Measurements from ENCODE around the gene RASSF8.

Gene RASSF8

DNA sequence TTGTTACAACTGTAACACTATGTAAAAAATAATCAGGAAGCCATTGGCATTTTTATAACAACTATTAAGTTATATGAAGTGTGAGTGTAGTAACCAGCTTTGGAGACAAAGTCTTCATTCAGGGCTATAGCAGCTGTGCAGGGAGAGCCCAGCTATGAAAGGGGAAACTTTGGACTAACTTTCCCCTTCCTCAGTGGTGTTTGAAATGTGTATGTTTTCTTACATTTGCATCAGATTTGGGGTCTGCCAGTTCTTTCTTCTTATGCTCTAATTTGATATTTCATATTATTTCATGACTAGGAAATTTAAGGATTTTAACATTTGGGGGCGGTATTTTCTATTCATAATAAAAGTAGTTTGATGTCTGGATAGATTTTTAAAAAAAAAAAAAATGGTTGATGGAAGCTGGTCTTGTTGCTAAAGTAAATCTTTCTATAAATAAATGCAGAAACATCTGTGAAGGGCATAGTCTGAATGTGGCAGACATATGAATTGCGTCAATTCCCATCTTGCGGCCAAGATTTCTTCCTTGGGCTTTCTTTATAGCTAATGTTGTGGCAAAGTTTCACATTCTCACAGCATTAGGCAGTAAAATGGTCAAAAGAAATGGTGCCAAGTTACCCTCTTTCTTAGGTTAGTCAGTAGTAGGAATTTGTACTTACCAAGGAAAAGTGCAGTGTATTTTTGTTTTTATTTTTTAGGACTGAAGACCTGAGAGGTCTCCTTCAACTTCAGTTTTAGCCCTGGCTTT lies 35.6 kb downstream of the RASSF8 start:
- no peak for DNase-seq

DNA sequence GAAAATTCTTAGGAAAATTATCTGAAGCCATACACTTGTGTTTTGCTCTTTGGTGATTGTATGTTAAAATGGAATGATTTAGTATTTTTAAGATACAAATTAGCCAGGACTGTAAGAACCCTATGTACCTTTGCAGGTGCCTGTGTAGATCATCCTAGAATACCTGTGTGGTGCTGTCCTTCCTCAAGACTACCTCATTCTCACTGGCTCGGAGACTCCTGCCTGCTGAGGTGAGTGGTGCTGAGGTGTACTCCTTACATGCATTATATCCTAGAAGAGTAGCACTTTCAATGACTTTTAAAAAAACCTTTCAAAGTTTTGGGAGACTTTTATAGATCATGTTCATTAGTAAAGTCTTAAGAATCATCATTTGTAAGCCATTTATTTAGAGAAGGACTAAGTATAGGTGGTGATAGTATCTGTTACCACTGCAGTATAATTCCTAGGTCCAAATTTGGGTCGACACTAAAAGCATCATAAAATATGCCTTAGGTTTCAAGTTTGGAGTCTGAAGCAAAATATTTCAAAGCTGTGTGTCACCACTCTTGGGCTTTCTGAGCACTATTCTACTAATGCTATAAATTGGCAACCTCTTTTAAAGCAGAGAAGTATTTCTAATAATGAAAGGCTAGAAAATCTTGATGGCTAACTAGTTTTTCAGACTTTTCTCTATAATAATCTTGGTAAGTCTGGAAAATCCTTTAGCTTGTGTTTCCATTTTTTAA lies 36.6 kb downstream of the RASSF8 start:
- no peak for DNase-seq

DNA sequence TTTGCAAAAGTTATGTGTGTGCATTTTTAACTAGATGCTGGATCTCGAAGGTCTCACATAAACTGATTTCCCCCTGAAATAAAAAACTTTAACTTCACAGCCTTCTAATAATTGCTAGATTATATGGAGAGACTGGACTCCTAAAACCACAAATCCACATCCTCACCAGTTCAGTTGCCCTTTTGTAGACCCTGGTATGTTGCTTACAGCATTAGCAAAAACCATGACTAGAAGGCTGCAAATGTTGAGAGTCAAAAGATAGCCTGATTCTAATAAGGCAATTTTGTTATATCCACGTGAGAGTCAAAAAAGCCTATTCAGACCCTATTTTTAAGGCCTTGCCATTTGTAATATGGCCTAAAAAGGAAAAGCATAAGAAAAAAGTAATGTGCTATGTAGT lies 37.4 kb downstream of the RASSF8 start:
- DNase-seq, result no peak

DNA sequence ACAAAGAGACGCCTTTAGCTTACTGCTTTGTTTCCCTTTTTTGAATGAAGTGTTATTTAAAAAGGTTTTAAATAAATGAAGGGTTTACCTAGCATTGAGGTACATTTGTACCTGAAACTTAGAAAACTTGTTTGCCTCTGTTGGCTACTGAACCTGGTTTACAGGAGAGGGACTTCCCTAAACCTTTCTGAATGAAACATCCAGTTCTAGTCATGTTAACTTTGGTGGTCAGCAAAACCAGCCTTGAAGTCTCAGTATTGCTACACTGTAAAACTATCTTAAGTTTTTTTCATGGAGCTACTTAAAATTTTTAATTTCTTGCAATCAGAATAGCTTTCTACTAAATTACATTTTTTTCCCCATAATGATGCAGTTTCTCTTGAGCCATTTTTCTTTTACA lies 38.2 kb downstream of the RASSF8 start:
- DNase-seq, result no peak

DNA sequence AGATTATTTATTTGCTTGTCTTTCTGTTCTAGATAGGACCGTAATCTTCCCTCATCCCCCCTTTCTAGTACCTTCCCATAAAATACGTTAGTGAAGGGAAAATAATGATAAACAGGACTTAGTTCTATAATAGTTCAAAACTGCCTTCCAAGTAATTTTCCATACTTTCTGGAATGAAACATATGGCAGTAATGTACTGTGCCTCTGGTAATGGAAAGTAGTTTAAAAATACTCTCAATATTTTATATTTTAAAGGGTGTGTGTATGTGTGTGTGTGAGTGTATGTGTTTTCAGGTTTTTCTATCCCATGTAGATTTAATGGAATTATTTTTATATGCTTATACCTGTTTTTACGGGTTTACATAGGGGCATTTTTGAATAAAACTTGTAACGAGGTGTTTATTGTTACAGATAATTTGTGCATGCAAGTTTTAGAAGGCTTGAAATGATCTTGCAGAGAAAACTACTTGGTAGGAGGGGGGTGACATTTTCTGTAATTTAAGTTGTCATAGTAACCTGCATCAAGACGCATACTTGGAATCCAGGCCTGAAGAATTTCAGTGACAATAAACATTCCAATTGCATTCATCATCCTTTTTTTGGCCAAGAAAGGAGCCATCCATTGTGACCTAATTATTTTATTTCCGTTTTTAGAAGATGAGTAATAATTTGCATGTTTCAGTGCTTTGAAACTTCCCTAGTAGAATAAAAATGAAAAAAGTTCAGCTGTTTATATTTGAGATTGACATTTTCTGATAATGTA lies 38.9 kb downstream of the RASSF8 start:
- no peak for DNase-seq

DNA sequence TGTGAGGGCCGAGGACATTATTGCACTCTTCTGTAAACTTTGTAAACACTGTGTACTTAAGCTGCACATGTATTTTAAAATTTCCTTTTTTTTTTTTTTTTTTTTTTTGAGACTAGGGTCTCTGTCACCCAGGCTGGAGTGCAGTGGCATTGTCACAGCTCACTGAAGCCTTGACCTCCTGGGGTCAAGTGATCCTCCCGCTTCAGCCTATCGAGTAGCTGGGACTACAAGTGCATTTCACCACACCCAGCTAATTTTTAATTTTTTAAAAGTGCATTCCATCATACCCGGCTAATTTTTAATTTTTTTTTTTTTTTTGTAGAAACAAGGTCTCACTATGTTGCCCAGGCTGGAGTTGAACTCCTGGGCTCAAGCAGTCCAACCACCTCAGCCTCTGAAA lies 42.4 kb downstream of the RASSF8 start:
- no peak for DNase-seq

DNA sequence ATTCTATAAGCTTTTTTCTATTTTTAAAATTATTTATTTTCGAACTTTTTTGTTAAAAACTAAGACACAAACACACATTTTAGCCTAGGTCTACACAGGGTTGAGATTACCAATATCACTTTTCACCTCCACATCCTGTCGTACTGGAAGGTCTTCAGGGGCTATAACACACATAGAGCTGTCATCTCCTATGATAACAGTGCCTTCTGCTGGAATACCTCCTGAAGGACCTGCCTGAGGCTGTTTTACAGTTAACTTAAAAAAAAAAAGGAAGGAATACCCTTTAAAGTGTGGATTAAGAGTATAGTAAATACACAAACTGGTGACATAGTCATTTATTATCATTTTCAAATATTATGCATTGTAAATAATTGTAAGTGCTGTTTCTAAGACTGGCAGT lies 43.0 kb downstream of the RASSF8 start:
- no peak for DNase-seq

DNA sequence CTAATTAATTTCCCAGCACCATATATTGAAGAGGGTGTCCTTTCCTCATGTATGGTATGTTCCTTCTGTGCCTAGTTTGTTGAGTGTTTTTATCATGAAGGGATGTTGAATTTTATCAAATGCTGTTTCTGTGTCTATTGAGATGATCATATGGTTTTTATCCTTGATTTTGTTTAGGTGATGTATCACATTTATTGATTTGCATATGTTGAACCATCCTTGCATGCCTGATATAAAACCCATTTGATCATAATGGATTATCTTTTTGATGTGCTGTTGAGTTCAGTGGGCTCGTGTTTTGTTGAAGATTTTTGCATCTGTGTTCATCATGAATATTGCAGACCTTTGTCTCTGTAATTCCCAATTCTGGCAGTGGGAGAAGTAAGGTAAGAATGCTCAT lies 44.6 kb downstream of the RASSF8 start:
- DNase-seq, result no peak

DNA sequence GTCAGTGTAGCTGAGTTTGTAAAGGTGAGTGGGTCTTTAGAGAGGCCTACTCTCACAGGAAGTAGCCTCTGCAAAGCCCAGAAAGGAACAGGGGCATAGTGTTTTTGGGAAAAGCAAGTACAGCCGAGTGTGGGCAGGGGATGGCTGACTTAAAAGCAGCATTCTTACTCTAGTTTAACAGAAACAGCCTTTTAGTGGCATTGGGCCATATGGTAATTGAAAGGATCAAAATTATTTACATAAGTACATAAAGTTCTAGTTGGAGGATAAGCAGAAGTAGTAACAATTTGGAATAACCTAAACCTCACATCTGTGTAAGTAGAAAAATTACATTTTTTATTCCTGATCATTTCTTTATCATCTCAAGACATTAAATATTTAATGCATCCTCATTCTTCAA lies 49.1 kb downstream of the RASSF8 start:
- DNase-seq, result no peak

DNA sequence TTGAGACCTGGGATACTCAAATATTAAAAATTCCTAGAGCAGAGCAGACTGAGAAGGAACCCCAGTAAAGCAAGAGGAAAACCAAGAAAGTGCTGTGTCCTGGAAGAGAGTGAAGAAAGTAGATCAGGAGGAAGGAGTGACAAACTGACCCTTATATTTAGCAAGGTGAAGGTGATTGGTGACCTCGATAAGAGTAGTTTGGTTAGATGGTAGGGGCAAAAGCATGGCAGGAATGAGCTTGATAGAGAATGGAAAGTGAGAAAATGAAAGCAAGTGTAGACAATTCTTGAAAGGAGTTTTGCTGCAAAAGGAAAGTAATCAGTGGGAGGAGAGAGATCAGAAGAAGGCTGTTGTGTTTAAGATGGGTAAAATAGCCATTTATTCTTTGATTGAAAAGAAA lies 51.1 kb downstream of the RASSF8 start:
- no peak for DNase-seq

DNA sequence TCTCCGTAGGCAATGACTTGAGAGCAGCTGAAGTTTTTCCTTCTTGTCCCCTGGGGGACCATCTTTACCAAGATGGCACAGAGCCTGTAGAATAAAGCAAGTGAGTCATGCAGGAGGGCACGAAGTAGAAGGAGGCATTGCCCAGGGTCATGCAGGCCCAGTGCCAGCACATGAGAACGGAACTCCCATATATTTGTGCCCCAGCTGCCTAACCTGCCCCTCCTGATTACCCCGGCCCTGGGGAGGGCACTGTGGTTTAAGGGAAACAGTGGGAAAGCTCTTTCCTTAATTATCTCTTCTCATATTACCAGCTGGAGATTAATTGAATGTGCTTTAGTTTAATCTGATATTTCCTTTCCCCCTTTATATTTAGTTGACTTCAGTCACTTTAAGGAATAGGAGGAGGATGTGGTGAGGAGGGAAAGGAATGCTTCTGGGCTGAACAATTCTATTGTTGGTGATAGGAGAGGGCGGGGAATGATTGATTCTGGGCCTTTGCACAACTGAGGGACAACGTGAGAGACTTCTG lies 51.9 kb downstream of the RASSF8 start:
- DNase-seq, result no peak

DNA sequence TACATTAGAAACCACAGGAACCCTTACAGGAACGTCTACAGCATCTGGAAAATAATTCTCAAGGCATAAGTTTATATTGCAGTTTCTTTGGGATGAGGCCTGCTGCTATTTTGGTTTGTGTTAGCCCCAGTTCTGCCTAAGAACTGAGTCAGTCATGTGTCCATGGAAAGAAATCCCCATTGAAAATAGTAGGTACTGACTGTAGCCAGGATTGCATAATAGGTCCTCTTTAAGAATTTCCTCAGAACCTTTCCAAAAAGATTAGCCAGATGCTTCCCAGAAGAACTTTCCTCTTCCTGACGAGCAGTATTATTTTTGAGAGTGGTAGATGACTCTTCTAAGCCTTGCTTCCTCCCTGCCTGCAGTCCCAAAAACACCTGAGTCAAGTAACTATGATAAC lies 52.6 kb downstream of the RASSF8 start:
- DNase-seq, result no peak

DNA sequence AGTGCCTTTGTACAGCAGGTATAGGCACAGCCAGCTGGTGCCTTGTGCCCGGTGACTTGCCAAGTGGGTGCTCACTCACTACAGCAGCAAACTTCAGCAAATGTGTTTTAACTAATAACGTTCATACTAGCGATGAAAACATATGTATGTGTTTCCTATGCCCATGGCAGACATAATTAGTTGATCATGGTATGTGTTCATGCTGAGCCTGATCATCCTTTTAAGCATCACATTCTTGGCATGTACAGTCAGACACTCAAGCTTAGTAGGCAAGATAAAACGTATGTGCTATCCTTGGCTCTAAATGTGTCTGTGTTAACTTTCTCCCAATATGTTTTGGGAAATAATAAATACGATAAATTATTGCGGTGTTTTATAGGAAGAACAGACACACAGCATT lies 55.6 kb downstream of the RASSF8 start:
- no peak for DNase-seq

DNA sequence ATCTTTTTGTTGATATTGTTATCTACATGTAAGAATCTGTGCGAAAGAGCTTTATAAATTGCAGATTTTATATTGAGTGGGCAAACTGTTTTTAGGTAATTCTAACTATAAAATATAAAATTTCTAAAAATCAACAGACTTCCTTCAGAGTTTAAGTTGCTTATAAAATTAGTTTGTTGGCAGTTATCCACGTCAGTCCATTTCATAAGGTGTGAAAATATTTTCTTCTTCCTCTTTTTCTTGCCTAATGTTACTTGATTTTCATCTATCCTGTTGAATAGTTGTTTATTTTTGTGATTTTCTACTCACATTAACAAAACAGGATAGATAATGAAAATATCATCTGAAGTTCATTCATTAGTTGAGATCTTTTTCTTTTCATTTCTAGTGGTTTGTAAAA lies 58.0 kb downstream of the RASSF8 start:
- DNase-seq, result no peak

DNA sequence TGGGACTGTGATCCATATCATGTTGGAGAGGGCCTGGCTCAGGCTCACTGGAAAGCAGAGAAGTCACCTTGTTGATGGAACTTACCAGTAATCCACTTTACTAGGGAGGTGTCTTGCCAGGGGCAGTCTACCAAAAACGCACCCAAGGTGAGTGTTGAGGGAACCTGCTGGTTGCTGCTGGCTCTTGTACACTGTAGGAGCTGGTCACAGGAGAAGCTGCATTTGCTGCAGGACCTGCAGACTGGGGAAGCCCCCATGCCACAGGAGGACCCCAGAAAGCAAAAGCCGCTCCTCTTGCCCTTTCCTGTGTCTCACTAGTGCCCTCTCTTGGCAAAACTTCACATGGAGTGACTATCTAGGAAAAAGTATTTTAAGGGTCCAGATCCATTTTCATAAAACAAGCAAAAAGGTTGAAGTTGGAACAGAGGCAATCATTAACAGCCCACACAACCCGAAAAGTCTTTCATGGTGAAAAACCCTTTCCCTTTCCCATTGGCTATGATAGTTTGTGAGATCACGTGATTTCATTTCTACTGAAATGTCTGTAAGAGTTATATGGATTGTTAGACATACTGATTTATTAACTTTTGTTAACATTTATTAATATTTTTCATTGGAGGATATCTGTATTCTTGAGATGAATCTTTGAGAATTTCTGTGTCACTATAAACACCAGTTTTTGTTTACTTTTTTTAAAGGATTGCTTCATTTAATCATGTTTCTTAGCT lies 59.2 kb downstream of the RASSF8 start:
- DNase-seq, result no peak

DNA sequence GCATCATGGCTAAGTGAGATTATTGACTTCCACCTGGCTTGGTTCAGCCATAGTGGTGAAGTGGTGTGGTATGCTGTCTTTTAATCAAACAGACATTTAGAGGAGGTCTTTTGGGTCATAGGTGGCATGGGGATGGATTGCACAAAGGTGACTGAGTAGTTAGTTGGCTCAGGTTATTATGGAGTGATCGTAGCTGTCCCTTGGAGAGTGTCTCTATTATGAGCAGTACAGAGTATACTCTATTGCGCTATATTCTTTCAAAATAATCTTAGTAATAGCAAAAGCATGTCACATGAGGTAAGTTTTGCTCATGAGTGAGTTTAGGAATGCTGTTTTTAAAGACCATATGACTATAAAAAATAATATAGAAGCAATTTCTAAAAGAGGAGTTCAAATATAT lies 60.4 kb downstream of the RASSF8 start:
- no peak for DNase-seq

DNA sequence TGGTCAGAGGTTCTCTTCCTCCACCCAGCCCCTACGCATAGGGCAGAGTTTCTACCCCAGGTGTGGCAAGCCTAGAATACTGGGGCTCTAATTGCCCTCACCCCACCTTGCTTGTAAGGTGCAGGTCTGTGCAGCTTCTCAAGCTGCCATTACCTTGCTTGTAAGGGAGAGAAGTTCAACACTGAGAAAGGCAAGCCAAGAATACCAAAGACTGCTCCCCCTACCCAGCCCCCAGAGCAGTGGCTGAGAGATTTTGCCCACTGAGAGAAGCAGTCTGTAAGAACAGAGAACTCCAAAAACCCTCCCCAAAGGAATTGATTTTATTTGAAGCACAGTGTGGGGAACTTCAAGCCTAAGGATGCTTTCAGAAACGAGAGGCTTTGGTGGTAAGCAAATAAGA lies 63.1 kb downstream of the RASSF8 start:
- DNase-seq, result no peak

DNA sequence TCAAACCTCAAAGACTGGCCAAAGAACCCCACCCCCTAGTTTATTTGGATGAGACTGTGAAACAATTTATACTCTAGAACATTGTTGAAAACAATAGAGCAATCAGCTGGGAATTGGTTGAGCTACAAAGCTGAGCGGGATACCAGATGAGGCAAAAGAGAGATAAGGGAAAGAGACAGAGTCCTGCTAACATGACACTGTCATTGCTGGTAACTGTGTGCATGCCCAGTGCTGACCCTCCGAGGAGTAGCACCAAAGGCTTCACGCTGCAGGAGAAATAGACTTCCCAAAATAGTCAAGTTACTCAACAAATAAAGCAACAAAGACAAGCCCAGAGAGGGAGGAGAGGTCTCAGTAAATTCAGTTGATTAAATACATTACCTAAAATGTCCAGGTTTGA lies 63.6 kb downstream of the RASSF8 start:
- DNase-seq, result no peak

DNA sequence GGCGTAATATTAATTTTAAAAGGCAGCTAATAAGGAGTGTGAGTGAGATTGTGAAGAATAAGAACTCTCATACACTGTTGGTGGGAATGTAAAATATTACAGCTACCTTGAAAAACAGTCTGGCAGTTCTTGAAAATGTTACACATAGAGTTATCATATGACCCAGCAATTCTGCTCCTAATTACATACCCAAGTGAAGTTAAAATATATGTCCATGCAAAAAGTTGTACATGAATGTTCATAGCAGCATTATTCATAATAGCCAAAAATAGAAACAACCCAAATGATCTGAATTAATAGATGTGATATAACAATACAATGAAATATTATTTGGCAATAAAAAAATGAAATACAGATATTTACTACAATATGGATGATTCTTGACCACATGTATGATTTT lies 68.2 kb downstream of the RASSF8 start:
- DNase-seq, result no peak

DNA sequence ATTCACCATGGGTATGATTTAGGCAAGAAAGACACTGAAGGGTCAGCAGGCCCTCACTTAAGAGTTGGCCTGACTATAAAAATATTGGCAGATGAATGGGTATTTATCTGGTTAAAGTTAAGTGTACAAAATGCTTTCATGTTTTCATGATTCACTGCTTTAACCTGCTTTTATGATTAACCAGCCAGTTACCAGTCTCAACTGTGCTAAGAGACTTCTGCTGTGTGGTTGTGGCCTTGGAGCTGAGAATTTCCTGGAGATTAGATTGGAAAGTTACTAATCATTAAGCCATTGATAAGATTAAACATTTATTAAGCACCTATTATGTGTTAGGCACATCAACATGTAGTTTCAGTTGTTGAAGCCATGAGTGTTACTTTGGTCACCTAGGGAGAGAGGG lies 68.9 kb downstream of the RASSF8 start:
- no peak for DNase-seq

DNA sequence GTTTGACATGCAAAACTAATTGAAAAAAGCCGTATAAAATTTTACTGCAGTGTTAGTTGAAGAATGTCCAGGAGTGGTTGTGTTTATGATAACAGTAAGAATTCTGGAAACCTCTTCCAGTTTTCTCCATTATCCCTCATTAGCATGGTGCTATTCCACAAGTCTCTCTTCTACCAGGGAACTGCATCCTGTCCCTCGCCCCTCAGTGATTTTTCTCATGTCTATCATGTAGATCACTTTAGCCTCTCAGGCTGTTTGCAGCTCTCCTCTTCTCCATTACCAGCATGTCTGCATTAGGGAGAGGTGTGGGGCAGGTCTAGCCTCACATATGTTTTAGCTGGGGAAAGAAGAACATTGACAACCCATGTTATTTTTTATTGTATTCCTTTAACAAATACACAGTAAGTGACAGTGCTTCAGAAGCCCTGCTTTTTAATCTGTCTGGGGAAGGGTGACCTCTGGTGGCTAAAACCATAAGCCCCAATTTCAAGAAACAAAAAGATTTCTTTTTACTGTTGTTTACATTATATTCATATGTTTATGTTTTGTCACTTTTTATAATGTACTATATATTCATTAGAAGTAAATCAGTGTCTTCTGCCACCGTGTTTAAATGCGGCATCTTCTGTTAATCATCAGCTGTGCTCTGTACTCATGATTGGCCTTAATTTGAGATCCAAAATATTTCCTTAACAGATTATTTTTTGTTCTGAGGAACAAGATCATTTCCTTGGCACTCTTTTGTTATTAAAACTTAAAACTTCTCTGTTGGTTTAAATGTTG lies 70.7 kb downstream of the RASSF8 start:
- DNase-seq, result peak; percentile 18

DNA sequence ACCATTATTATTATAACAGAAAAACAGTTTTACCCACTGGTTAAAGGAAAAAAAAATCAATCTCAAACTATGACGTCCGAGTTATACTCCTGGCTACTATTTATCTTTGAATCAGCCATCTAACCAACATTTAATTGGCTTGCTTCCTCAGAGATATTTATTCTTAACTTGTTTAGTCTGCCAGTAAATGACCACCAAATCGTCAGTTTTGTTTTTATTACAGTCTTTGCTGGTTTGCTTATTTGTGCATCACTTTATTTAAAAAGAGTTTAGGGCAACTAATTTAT lies 71.2 kb downstream of the RASSF8 start:
- DNase-seq, result no peak

DNA sequence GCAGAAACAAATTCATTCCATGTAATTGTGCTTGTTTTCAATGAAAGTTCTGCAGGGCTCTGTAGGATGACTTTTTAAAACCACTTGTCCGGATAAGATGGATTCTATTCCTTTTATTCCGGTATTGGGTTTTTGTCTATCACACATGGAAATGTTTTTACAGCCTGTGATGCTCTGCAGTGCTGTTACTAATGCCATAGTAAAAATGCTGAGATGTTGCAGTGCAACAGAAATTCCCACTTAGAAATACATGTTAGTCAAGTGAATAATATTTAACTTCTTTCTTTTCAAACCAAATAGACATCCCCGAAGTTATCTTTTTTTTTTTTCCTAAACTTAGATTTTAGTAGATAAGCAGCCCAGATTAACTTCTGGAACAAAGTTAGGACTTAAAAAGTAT lies 71.9 kb downstream of the RASSF8 start:
- DNase-seq, result no peak

Measured in stimulated activated CD4-positive, alpha-beta T cell treated with anti-CD3 and anti-CD28 coated beads, Interleukin-15, amount 100 ng/mL, for 24 hours (primary cell).